NCI-H226 (cell line): ENCODE results near the gene FOXL2.

Experiments
- DNase-seq: peaks from one replicate; pipeline ENCODE4 v3.0.0-alpha.2; 2015

The FOXL2 gene

GRCh38 chr3:138946663-138947494 lies at the start of gene FOXL2, which contains the start of gene FOXL2NB:
Gene FOXL2, minus strand, starts transcription at chr3:138947137. Its CDS starts 415 bp downstream, at chr3:138946722.
Gene FOXL2NB, plus strand, starts transcription at chr3:138947217. Its CDS starts 148 bp downstream, at chr3:138947365.
- no peak for DNase-seq

- no peak for DNase-seq
Observed at GRCh38 chr3:138995706-138996105, 48.8 kb upstream of the FOXL2 start.

- DNase-seq = no peak
Observed at GRCh38 chr3:138987181-138987580, 40.2 kb upstream of the FOXL2 start.

GRCh38 chr3:138985932-138986331 lies 39.0 kb upstream of the FOXL2 start:
- DNase-seq = no peak

GRCh38 chr3:138984816-138985215 lies 37.9 kb upstream of the FOXL2 start:
- no peak for DNase-seq

- no peak for DNase-seq
Observed at GRCh38 chr3:138976047-138976446, 29.1 kb upstream of the FOXL2 start.

GRCh38 chr3:138975351-138975750 lies 28.4 kb upstream of the FOXL2 start:
- DNase-seq = no peak

GRCh38 chr3:138974462-138974861 lies 27.5 kb upstream of the FOXL2 start:
- peak; percentile 33 for DNase-seq

GRCh38 chr3:138972941-138973340 lies 26.0 kb upstream of the FOXL2 start:
- DNase-seq = no peak

GRCh38 chr3:138971766-138972320 lies 24.9 kb upstream of the FOXL2 start:
- no peak for DNase-seq

- DNase-seq = no peak
Observed at GRCh38 chr3:138964923-138965322, 18.0 kb upstream of the FOXL2 start.

GRCh38 chr3:138964264-138964663 lies 17.3 kb upstream of the FOXL2 start:
- DNase-seq = no peak

GRCh38 chr3:138962854-138963560 lies 16.1 kb upstream of the FOXL2 start:
- no peak for DNase-seq

- DNase-seq = no peak
Observed at GRCh38 chr3:138960417-138960852, 13.5 kb upstream of the FOXL2 start.

GRCh38 chr3:138950701-138951100 lies 3.8 kb upstream of the FOXL2 start:
- DNase-seq = no peak

- no peak for DNase-seq
Observed at GRCh38 chr3:138950006-138950644, 3.2 kb upstream of the FOXL2 start.

GRCh38 chr3:138949445-138950005 lies 2.6 kb upstream of the FOXL2 start:
- DNase-seq = no peak

- no peak for DNase-seq
Observed at GRCh38 chr3:138949002-138949418, 2.1 kb upstream of the FOXL2 start.

GRCh38 chr3:138948371-138949001 lies 1.5 kb upstream of the FOXL2 start:
- DNase-seq = no peak

GRCh38 chr3:138947495-138948121 lies 671 bp upstream of the FOXL2 start:
- no peak for DNase-seq

- peak; percentile 16 for DNase-seq
Observed at GRCh38 chr3:138945709-138946662, 951 bp downstream of the FOXL2 start.
